ENCODE measurements around the gene FADS2.

The FADS2 gene

GRCh38 chr11:61841636-61842527, 13.8 kb downstream of the FADS2 start:
- Histone ChIP-seq H3K27ac (no peak overlapping the region), H3K27me3 (ENCODE audit: insufficient read depth, low read depth, severe bottlenecking) (no peaks in the 10 kb centered on the region), H3K36me3 (peaks cover 87% of the 10 kb centered on the region), H3K4me3 (ENCODE audit: low read depth, low read length) (no peak overlapping the region), H3K9me3 (ENCODE audit: severe bottlenecking) (no peaks in the 10 kb centered on the region)
- DNase-seq = no peak
- TF ChIP-seq CTCF (IDR thresholded peaks at IDR 0.05; ENCODE audit: low read depth, low read length) = no peak

- Histone ChIP-seq H3K9me3 (ENCODE audit: severe bottlenecking) (no peaks in the 10 kb centered on the region), H3K27ac (no peak overlapping the region), H3K36me3 (peaks cover 87% of the 10 kb centered on the region), H3K27me3 (ENCODE audit: insufficient read depth, low read depth, severe bottlenecking) (no peaks in the 10 kb centered on the region), H3K4me3 (ENCODE audit: low read depth, low read length) (no peak overlapping the region)
- DNase-seq = no peak
- no peak for TF ChIP-seq CTCF (IDR thresholded peaks at IDR 0.05; ENCODE audit: low read depth, low read length)
Observed at GRCh38 chr11:61842528-61842820, 14.4 kb downstream of the FADS2 start.

- H3K4me3 ChIP-seq (ENCODE audit: low read depth, low read length) = no peak overlapping the region
- peaks cover 88% of the 10 kb centered on the region for H3K36me3 ChIP-seq
- H3K27ac ChIP-seq = no peak overlapping the region
- no peak for TF ChIP-seq CTCF (IDR thresholded peaks at IDR 0.05; ENCODE audit: low read depth, low read length)
- no peak for DNase-seq
- H3K27me3 ChIP-seq (ENCODE audit: insufficient read depth, low read depth, severe bottlenecking) = no peaks in the 10 kb centered on the region
- H3K9me3 ChIP-seq (ENCODE audit: severe bottlenecking) = no peaks in the 10 kb centered on the region
Observed at GRCh38 chr11:61844909-61845565, 16.9 kb downstream of the FADS2 start.

- H3K4me3 ChIP-seq (ENCODE audit: low read depth, low read length) = no peak overlapping the region
- peaks cover 88% of the 10 kb centered on the region for H3K36me3 ChIP-seq
- no peak for TF ChIP-seq CTCF (IDR thresholded peaks at IDR 0.05; ENCODE audit: low read depth, low read length)
- no peak overlapping the region for H3K27ac ChIP-seq
- no peaks in the 10 kb centered on the region for H3K27me3 ChIP-seq (ENCODE audit: insufficient read depth, low read depth, severe bottlenecking)
- no peaks in the 10 kb centered on the region for H3K9me3 ChIP-seq (ENCODE audit: severe bottlenecking)
- DNase-seq = no peak
Observed at GRCh38 chr11:61846362-61847020, 18.4 kb downstream of the FADS2 start.

GRCh38 chr11:61847914-61848581, 19.9 kb downstream of the FADS2 start:
- Histone ChIP-seq H3K4me3 (ENCODE audit: low read depth, low read length) (no peak overlapping the region), H3K9me3 (ENCODE audit: severe bottlenecking) (no peaks in the 10 kb centered on the region), H3K27ac (no peak overlapping the region), H3K36me3 (peaks cover 87% of the 10 kb centered on the region), H3K27me3 (ENCODE audit: insufficient read depth, low read depth, severe bottlenecking) (no peaks in the 10 kb centered on the region)
- DNase-seq = no peak
- no peak for TF ChIP-seq CTCF (IDR thresholded peaks at IDR 0.05; ENCODE audit: low read depth, low read length)

All from WERI-Rb-1 (cell line).